Peyer's patch (tissue), 4 donors: ENCODE measurements around the gene NLGN1. TPM values are rescaled to one million over a fixed set of nuclear protein-coding genes. Genes with fewer than 3 reads are reported as not detected.

ENCODE experiments used
- DNase-seq, 3 donors: peaks; one replicate each; pipeline ENCODE4 v3.0.0-alpha.2; 2017 to 2019
- H3K27ac ChIP-seq, 4 donors: fragments of 200-600 bp; sonication (generic); one replicate each; pipeline ENCODE4 v1.5.1; 2016 to 2019
- H3K27me3 ChIP-seq, 2 donors: fragments of 200-600 bp; sonication (generic); one replicate each; pipeline ENCODE4 v1.5.1; 2019
- H3K36me3 ChIP-seq, 3 donors: fragments of 200-600 bp; sonication (generic); one replicate each; pipeline ENCODE4 v1.5.1; 2016 to 2019
- H3K4me1 ChIP-seq, 4 donors: fragments of 200-600 bp; sonication (generic); one replicate each; pipeline ENCODE4 v1.5.1; 2016 to 2019
- H3K4me3 ChIP-seq, 4 donors: fragments of 200-600 bp; sonication (generic); 1 replicate in 3 of 4; 2 replicates in 1 of 4; pipeline ENCODE4 v1.5.1; 2016 to 2019; ENCODE audit warnings: mild to moderate bottlenecking in 1 of 4
- H3K9me3 ChIP-seq, 4 donors: fragments of 200-600 bp; sonication (generic); one replicate each; pipeline ENCODE4 v1.5.1; 2016 to 2019; ENCODE audit warnings: mild to moderate bottlenecking in 1 of 4
- CTCF ChIP-seq, 6 experiments: fragments of 450-650 bp in 4 of 6; fragments of 200-600 bp in 2 of 6; sonication (generic) in 1 of 6; IDR thresholded peaks; one replicate each; pipeline ENCODE4 v1.5.1; 2017 to 2019; ENCODE audit warnings: antibody characterized with exemption in 6 of 6, mild to moderate bottlenecking in 3 of 6, moderate library complexity in 1 of 6
- POLR2A ChIP-seq, 2 donors: fragments of 450-650 bp; IDR thresholded peaks; one replicate each; pipeline ENCODE4 v1.5.1; 2017; ENCODE audit warnings: antibody characterized with exemption in 2 of 2, mild to moderate bottlenecking in 2 of 2, moderate library complexity in 2 of 2
- total RNA-seq, 4 donors: library from RNA; depleted of rRNA; stranded (reverse); fragments of >200 nt; gene quantifications; one replicate each; pipeline ENCODE4 v1.1.0, GENCODE V29; 2016

NLGN1 gene
- total RNA-seq, 4 donors from 2014 or later: 0.18 to 3.3 (median 1.3) TPM

GRCh38 chr3:173916799-173917198 is 519.3 kb downstream of the NLGN1 start:
- no peak overlapping the region for H3K27ac ChIP-seq
- DNase-seq: no peak
- H3K4me1 ChIP-seq: no peaks in the 10 kb centered on the region
- H3K4me3 ChIP-seq: no peak overlapping the region
- H3K36me3 ChIP-seq: no peaks in the 10 kb centered on the region
- H3K27me3 ChIP-seq: no peaks in the 10 kb centered on the region
- no peaks in the 10 kb centered on the region for H3K9me3 ChIP-seq
- TF ChIP-seq CTCF (IDR thresholded peaks at IDR 0.05) (no peak), POLR2A (IDR thresholded peaks at IDR 0.05) (no peak)

- Histone ChIP-seq H3K4me3 (no peak overlapping the region), H3K27ac (no peak overlapping the region), H3K27me3 (no peaks in the 10 kb centered on the region), H3K9me3 (no peaks in the 10 kb centered on the region), H3K4me1 (no peaks in the 10 kb centered on the region), H3K36me3 (no peaks in the 10 kb centered on the region)
- DNase-seq: no peak
- TF ChIP-seq CTCF (IDR thresholded peaks at IDR 0.05) (no peak), POLR2A (IDR thresholded peaks at IDR 0.05) (no peak)
Measured at GRCh38 chr3:173920386-173920785, 522.8 kb downstream of the NLGN1 start.

GRCh38 chr3:173921732-173922131 is 524.2 kb downstream of the NLGN1 start:
- TF ChIP-seq CTCF (IDR thresholded peaks at IDR 0.05): no peak
- TF ChIP-seq POLR2A (IDR thresholded peaks at IDR 0.05): no peak
- H3K4me3 ChIP-seq: no peak overlapping the region
- no peak for DNase-seq
- no peak overlapping the region for H3K27ac ChIP-seq
- H3K9me3 ChIP-seq: no peaks in the 10 kb centered on the region
- no peaks in the 10 kb centered on the region for H3K36me3 ChIP-seq
- no peaks in the 10 kb centered on the region for H3K27me3 ChIP-seq
- no peaks in the 10 kb centered on the region for H3K4me1 ChIP-seq

- Histone ChIP-seq H3K9me3 (no peaks in the 10 kb centered on the region), H3K4me1 (no peaks in the 10 kb centered on the region), H3K4me3 (no peak overlapping the region), H3K36me3 (no peaks in the 10 kb centered on the region), H3K27me3 (no peaks in the 10 kb centered on the region), H3K27ac (no peak overlapping the region)
- TF ChIP-seq POLR2A (IDR thresholded peaks at IDR 0.05) (no peak), CTCF (IDR thresholded peaks at IDR 0.05) (no peak)
- no peak for DNase-seq
Measured at GRCh38 chr3:173923204-173923603, 525.7 kb downstream of the NLGN1 start.

- no peaks in the 10 kb centered on the region for H3K4me1 ChIP-seq
- H3K9me3 ChIP-seq: no peaks in the 10 kb centered on the region
- DNase-seq: no peak
- no peaks in the 10 kb centered on the region for H3K27me3 ChIP-seq
- H3K36me3 ChIP-seq: no peaks in the 10 kb centered on the region
- no peak overlapping the region for H3K27ac ChIP-seq
- no peak overlapping the region for H3K4me3 ChIP-seq
- TF ChIP-seq CTCF (IDR thresholded peaks at IDR 0.05) (no peak), POLR2A (IDR thresholded peaks at IDR 0.05) (no peak)
Measured at GRCh38 chr3:173930251-173930650, 532.7 kb downstream of the NLGN1 start.

- H3K4me1 ChIP-seq: no peaks in the 10 kb centered on the region
- no peak overlapping the region for H3K4me3 ChIP-seq
- H3K36me3 ChIP-seq: no peaks in the 10 kb centered on the region
- no peak for TF ChIP-seq CTCF (IDR thresholded peaks at IDR 0.05)
- no peak for TF ChIP-seq POLR2A (IDR thresholded peaks at IDR 0.05)
- DNase-seq: no peak
- no peaks in the 10 kb centered on the region for H3K9me3 ChIP-seq
- H3K27ac ChIP-seq: no peak overlapping the region
- no peaks in the 10 kb centered on the region for H3K27me3 ChIP-seq
Measured at GRCh38 chr3:173932624-173933023, 535.1 kb downstream of the NLGN1 start.
